HG03066 (cell line): ENCODE data around the gene ZNF326.
A peak's percentile ranks its signal among the peaks of the same experiment; 100 is the strongest.

ENCODE experiments used
- ATAC-seq: cut with Tn5 transposase; IDR thresholded peaks from one replicate; pipeline ENCODE4 v1.9.1; 2021; ENCODE audit warnings: low read depth; ENCODE audit not compliant: unreplicated experiment

Gene ZNF326, protein sequence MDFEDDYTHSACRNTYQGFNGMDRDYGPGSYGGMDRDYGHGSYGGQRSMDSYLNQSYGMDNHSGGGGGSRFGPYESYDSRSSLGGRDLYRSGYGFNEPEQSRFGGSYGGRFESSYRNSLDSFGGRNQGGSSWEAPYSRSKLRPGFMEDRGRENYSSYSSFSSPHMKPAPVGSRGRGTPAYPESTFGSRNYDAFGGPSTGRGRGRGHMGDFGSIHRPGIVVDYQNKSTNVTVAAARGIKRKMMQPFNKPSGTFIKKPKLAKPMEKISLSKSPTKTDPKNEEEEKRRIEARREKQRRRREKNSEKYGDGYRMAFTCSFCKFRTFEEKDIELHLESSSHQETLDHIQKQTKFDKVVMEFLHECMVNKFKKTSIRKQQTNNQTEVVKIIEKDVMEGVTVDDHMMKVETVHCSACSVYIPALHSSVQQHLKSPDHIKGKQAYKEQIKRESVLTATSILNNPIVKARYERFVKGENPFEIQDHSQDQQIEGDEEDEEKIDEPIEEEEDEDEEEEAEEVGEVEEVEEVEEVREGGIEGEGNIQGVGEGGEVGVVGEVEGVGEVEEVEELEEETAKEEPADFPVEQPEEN

DNA sequence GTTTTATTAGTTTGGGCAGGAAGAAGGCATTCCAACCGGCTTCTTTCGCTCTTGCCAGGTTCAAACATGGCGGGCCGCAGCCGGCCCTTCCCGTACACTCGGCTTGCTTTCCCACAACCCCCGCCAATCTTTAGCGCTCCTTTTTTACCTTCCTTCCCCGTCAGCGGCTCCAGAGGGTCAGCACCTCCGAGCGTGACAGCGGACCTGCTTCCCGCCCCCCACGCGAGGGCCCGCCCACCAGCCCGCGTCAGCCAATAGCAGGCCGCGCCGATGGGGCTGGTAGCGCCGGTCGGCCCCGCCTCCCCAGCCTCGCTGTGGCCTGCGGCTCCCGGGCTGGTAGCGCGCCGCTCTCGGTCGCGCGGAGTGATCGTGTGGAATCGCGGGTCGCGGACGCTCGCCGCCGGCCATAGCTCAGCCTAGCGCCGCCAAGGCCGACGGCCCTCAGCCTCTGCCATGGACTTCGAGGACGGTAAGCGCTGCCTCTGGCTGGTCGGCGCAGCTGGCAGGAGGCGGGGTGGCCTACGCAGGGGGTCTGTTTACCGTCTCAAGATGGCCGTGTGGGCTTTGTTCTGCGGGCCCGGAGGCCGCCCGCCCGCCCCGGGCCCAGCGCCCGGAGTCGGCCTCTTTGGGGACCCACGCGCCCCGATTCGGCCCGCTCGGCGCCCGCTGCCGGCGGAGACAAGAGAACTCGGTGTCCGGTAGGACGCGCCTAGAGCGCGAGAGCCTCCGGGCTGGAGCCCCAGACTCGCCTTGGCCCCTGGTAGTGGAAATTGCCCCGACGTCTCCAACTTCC, at the start of gene ZNF326:
TSS of gene ZNF326 (plus strand) at position 306 of the 793 bp plus-strand sequence. CDS start at position 454, 148 bp downstream.
- peak; percentile 96 for ATAC-seq

DNA sequence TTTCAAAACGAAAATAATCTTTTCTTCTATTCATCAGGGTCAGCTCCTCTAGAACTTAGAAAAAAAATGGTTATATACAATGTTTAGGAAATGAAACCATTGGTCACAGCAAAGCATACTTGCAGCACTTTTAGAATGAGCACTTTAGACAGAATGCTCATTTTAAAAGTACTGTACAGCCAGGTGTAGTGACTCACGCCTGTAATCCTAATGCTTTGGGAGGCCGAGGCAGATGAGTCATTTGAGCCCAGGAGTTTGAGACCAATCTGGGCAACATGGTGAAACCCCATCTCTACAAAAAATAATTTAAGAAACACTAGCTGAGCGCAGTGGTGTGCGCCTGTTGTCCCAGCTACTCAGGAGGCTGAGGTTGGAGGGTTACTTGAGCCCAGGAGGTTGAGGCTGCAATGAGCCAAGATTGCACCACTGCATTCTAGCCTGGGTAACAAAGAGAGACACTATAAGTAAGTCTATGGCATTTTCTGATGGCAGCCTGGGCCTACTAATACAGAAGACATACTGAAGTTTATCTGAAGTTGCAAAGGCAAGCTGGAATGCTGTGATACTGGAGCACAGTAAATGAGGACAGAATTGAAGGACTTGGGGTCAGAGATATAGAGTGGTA, 48.9 kb upstream of the ZNF326 start:
- peak; percentile 83 for ATAC-seq

DNA sequence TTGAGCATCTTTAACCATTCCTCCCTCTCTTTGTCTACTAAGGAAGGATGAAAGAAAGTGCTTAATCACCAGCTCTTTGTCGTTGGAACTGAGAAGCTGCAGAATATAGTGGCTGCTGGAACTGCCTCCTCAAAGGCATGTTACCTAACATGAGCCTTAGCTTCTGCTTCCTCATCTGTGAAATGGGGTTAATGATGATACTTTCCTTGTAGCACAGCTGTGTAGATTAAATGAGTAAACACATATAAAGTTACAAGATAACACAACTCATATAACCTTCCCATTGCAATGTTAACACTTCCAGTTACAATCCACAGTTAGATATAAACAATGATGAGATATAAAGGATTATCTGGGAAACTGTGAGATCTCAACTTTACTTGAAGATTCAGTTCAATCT, 48.4 kb upstream of the ZNF326 start:
- ATAC-seq, result no peak

DNA sequence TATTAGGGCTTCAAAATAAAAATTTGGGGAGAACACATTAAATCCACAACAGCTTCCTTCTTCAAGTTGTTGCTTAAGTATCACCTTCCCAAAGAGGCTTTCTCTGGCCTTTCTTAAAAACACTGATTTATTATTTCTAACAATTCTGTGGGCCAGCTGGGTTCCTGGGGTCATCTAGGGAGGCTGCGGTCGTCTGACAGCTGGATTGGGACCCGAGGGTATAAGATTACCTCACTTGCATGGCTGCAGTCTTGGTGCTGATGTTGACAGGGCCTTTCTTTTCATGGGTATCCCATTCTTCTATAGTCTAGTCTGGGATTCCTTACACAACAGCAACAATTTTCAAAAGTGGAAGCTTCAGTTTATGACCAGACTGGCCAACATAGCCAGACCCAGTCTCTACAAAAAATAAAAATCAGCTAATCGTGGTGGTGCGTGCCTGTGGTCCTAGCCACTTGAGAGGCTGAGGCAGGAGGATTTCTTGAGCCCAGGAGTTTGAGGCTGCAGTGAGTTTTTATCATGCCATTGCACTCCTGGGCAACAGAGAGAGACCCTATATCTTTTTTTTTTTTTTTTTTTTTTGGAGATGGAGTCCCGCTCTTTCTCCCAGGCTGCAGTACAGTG, 46.1 kb upstream of the ZNF326 start:
- ATAC-seq, result no peak

DNA sequence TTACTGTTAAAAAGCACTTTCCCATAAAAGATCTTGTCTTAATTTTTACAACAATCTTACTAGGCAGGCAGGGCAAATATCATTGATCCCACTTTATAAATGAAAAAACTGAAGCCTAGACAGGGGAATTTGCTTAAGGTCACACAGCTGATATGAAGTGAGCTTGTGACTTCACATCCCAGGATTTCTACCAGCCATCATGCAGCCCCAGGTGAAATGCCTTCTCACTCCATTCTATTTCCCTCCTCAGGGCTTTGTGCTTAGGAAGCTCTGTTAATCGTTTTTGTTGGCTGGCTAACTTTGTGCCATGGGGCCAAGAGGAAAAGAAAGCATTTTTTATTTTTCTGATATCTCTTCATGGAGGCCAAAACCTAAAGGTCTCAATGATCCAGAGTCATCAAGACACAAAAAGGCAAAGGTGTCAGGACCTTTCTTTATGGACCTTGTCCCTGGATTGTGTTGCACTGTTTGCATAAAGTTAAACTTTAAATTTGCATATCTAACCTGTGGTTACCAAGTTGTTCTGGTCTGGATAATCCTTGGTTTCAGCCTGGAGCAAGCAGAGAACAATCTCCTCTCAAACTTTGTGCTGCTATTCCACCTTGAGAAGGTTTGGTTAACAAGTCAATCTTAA, 44.8 kb upstream of the ZNF326 start:
- no peak for ATAC-seq

DNA sequence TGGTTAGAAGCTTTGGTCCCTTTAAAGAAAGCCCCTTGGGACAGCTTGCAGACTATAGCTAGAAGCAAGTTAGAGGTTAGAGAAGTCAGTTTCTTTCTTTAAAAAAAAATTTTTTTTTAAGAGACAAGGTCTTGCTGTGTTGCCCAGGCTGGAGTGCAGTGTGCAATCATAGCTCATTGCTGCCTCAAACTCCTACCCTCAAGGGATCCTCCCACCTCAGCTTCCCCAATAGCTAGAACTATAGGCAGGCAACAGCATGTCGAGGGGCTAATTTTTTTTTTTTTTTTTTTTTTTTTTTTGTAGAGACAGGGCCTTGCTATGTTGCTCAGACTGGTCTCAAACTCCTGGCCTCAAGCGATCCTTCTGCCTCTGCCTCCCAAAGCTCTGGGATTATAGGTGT, 44.2 kb upstream of the ZNF326 start:
- no peak for ATAC-seq

DNA sequence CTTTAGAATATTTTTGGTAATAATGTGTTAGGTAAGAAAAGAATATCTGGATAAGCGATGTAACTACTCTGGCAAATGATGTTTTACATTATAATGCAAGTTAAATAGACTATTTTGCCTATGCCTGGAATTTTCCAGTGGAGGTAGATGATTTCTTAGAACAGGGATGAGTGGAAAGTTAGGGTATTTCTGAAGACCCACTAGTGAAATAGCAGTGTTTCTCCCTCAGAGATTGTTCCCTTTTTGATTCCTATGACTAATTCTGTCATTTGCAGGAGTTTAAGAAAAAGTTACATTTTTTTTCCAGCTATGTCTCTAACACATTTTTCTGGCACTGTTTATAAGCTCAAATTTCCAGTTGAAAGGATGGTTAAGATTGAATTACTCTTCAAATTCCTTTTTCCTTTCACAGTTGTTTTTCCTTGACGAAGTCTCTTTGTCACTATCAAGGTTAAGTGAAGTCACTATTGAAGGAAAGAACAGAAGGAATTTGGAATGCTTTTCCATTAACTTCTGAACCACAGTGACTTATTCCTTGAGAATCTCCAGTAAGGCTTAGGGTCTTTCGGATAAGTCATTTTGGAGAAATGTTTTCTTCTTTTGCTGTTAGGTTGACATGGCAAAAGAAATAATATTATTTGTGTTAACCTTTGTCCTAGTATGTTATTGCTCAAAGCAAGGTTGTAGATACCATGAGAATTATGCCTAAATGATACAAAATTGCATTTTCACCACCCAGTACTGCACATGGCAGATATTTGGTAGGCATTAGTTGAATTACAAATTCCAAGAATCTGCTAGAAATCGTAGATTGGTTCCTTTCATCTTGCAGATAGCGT, 42.9 kb upstream of the ZNF326 start:
- no peak for ATAC-seq

DNA sequence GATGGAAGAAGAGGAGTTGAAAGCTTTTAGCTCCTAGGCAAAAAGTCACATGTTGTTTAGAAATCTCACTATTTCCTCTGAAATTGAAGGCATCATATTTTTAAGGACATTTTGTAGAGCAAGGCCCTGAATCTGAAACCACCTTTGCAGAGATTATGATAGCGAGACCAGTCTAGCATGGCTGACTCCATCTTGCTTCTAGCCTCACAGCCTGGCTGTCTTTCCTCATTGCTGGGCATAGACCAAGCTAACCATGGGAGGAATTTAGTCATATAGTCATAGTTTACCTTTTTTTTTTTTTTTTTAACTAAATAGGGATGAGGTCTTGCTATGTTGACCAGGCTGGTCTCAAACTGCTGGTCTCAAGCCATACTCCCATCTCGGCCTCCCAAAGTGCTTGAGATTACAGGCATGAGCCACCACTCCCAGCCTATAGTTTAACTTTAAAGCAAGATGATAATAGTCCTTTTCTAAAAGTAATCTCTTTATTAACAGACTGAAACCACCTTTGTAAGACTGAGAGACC, 42.2 kb upstream of the ZNF326 start:
- ATAC-seq, result no peak

DNA sequence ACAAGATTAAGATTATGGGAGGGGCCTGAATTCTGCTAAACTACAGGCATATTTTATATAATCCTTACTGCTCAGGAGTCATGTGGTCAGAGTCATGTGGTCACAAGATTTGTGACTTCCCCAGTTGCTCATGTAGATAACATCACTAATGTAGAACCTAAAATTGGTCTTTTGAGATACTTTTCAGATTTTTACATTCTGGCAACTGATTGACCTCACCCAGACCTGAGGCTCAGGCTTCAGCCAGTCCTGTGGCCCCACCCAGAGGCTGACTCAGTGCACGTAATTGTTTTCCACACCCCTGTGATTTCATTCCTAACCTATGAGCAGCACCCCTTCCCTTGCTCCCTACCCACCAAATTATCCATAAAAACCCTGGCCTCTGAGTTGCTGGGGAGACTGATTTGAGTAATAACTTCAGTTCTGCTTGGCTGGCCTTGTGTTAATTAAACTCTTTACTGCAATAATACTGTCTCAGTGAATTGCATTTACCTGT, 41.7 kb upstream of the ZNF326 start:
- peak; percentile 46 for ATAC-seq

DNA sequence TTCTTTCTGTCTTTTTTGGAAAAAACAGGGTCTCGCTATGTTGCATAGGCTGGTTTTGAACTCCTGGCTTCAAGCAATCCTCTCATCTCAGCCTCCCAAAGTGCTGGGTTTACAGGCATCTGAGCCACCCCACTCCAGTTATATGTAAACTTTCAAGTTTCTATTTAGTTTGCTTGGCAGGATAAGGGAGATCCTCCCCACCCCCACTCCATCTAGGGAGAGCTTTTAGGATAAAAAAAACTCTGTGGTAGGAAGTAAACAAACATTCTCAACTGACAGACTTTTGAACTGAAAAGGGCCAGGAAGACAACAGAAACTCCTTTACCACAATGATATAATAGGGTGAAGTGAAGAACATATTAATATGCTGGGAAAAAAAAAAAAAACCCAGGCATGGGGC, 41.0 kb upstream of the ZNF326 start:
- no peak for ATAC-seq

DNA sequence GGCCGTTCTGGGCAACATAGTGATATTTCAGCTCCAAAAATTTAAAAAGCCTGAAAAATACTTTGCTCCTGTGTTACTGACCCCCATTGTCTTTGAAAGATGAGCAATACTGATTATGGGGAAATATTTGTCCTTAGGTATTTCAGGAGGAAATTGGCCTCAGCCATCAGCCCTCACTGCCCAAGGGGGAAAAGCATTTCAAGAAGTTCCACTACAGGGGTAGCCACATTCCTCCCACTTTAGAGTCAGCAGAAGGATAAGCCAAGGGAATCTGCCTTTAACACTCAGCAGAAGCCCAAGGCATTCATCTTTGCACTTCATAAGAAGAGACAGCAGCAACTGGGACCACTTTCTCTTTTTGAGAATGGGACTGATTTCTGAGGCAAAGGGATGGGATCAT, 40.5 kb upstream of the ZNF326 start:
- ATAC-seq, result no peak

DNA sequence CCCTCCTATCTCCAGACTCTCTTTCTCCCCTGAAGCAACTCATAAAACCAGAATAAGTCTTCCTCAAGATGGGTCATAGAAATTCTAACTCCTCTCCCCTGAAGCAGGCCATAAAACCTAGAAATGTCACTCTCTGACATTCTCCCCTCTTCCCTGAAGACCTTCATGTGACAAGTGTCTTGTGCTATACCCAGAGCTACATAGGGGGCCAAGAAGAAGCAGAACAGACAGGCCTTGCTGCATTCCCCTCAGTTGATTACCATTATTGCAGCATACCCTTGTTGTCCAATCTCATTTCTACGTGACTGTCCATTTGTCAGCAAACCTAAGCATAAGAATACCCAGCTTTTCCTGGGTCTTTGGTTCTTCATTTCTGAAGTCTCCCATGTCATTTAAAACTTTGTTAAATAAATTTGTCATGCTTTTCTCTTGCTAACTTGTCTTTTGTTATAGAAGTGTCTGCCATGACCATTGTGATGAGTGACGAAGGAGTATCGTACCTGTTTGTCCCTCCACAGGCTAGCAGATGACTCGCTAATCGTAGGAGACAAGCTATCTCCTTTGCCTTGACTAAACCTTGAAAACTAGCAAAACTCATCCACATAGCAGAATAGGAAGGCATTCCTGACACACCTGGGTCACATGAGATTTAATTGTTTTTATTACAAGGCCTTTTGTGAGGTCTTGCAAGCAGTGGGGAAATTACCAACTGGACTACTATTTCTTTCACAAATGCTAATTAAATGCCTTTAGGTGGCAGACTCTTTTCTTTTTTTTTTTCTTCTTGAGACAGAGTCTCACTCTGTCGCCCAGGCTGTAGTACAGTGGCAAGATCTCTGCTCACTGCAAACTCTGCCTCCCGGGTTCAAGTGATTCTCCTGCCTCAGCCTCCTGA, 39.4 kb upstream of the ZNF326 start:
- no peak for ATAC-seq

DNA sequence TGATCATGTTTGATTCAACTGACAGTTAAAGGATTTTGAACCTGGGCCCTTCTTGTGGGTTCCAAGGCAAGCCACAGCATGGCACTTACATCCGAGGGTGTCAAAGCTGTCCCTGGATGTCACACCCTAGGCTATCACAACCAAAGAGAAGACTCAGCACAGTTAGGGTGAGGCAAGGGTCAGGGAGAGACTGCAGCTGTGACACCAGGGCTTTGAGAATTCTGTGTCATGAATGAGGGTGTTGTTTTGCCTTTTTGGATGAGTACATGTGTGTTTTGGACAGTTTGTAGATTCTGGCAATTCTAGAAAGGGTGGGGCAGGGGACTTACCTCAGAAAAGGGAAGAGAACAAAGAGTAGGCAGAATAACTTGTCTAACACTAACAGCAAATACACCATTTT, 37.8 kb upstream of the ZNF326 start:
- no peak for ATAC-seq

DNA sequence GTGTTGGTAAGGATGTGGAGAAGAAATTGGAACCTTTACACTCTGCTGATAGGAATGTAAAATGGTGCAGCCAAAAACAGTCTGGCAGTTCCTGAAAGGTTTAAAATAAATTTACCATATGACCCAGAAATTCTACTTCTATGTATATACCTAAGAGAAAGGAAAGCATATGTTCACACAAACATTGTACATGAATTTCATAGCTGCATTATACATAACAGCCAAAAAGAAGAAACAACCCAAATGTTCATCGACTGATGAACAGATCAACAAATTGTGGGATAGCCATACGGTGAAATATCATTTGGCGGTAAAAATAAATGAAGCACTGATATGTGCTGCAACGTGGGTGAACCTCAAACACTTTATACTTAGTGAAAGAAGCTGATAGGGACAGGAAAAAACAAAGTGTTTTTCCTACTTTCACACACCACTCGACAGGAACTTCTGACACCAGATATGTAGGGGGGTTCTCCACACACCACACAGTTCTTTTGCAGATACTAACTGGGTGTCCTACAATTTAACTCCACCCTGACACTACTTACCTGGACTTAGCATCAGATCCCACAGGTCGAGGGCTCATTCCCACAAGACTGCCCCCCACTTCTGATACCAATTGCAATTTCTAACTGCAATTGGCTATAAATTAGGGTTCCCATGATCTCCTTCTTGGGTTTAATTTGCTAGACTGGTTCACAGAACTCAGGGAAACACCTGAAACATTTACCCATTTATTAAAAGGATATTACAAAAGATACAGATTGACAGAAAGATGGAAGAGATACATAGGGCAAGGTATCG, 35.9 kb upstream of the ZNF326 start:
- no peak for ATAC-seq

DNA sequence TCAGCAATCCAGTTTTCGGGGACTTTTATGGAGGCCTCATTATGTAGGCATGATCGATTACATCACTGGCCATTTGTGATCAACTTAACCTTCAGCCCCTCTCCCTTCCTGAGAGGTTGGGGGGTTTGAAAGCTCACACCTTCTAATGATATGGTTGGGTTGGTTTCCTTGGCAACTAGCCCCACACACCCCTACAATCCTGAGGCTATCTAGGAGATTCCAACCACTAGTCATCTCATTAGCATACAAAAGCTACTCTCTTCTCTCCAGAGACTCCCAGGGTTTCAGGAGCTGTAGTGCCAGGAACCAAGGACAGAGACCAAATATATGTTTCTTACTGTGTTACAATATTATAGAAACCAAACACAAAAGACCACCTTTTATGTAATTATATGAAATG, 35.2 kb upstream of the ZNF326 start:
- no peak for ATAC-seq

DNA sequence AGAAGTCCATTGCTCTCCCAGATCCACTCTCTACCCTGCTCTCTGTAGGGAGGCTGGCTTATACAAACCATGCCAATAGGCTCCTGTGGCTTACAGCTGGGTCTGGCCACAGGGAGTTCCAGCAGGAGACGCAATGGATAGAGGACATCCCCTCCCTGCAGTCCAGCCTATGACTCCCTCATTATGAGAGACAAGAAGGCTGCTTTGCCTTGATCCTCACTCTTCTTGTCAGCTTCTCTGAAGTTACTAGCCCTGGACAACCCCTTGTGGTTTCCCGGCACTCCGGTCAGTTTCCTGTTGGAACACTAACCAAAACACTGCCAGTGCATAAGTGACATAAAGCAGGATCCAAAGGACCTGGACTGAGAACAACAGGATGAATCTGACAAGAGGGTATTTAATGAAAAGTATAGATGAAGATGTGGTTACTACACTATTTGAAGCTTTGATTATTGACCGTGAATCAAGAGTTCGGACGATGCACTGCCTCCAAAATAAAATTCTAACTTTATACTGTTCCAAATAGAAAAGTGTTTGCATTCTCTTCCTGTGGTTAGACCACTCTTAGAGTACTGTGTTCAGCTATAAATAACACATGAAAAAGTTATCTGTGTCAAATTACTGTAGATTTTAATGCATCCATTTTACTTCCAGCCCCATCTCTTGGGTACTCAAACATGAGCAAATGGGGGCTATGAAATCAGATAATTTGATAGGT, 32.7 kb upstream of the ZNF326 start:
- no peak for ATAC-seq

DNA sequence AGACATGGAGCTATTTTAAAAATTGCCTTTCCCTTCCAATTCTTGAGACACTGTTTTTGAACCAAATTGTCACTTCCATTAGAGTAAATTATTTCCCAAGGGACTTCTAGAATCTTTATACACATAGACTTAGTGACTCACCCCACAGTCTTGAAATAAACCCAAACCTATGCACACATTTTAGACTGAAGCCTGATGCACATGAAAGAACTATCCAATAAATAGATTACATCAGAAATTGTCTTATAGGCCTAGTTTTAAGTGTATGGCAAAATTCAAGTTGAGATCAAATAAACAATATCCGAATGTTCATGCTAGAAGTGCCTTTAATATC, 32.2 kb upstream of the ZNF326 start:
- ATAC-seq, result no peak
